ENCODE measurements around the gene ZNF670.
"Not testable (repeated sequence)": the region's sequence is repeated elsewhere in the genome, so short reads cannot be mapped to it uniquely, and the experiment has no call there.

The ZNF670 gene

DNA sequence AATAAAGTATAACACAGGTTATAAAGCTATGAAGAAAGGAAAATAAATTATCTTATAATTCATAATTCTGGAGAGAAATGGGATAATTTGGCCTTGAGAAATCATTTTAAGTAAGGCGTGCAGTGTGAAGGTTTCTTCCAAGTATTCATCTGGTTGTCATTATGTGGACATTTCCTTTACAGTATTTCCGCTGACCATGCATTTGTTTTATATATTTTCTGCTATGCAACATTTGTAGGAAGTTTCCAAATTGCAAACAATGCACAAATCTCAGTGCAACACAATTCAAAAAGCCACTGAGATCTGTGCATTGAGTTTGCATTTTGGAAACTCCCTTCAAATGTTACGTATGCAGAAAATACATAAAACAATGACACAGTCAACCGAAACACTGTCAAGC, 17.8 kb downstream of the ZNF670 start:
- TF ChIP-seq, protein P1, sequence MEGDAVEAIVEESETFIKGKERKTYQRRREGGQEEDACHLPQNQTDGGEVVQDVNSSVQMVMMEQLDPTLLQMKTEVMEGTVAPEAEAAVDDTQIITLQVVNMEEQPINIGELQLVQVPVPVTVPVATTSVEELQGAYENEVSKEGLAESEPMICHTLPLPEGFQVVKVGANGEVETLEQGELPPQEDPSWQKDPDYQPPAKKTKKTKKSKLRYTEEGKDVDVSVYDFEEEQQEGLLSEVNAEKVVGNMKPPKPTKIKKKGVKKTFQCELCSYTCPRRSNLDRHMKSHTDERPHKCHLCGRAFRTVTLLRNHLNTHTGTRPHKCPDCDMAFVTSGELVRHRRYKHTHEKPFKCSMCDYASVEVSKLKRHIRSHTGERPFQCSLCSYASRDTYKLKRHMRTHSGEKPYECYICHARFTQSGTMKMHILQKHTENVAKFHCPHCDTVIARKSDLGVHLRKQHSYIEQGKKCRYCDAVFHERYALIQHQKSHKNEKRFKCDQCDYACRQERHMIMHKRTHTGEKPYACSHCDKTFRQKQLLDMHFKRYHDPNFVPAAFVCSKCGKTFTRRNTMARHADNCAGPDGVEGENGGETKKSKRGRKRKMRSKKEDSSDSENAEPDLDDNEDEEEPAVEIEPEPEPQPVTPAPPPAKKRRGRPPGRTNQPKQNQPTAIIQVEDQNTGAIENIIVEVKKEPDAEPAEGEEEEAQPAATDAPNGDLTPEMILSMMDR (IDR thresholded peaks at IDR 0.05) = no peak
- no peak for TF ChIP-seq ZFX (IDR thresholded peaks at IDR 0.05; ENCODE audit: borderline replicate concordance)

DNA sequence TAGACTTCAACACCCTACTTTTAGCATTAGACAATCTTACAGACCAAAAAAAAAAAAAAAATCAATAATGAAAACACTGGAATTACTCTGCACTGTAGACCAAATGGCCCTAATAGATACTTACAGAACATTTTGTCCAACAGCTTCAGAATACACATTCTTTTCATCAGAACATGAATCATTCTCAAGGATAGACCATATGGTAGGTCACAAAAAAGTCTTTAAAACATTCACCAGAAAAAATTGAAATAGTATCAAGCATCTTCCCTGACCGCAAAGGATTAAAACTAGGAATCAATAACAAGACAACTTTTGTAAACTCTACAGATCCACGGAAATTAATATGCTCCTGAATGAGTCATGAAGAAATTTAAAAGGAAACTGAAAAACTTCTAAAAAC, 22.5 kb downstream of the ZNF670 start:
- no peak overlapping the region for H3K27ac ChIP-seq
- TF ChIP-seq, protein P1 (IDR thresholded peaks at IDR 0.05) = no peak
- no peak for TF ChIP-seq ZFX (IDR thresholded peaks at IDR 0.05; ENCODE audit: borderline replicate concordance)

More for the DNA sequence above, 17.8 kb downstream of the ZNF670 start:
- no peak overlapping the region for H3K27ac ChIP-seq

DNA sequence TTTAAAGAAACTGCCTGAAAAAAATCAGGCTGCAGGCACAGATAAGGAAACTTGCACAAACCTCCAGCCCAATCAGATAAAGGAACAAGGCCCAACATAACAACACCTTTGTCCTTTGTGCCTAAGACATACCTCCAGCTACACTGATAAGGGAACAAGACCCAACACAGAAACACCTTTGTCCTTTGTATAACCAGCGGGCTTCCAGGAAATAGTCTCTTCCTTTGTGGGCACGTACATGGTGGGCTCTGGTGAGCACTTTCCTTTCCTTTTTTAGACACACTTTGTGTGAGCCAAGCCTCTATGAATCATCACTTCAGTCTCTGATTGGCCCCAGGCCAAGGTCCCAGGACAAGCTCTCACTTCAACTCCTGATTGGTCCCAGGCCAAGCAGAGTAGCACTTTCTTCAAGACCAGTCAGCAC, 23.6 kb downstream of the ZNF670 start:
- H3K27ac ChIP-seq = no peak overlapping the region
- no peak for TF ChIP-seq ZFX (IDR thresholded peaks at IDR 0.05; ENCODE audit: borderline replicate concordance)
- TF ChIP-seq, protein P1 (IDR thresholded peaks at IDR 0.05) = no peak

DNA sequence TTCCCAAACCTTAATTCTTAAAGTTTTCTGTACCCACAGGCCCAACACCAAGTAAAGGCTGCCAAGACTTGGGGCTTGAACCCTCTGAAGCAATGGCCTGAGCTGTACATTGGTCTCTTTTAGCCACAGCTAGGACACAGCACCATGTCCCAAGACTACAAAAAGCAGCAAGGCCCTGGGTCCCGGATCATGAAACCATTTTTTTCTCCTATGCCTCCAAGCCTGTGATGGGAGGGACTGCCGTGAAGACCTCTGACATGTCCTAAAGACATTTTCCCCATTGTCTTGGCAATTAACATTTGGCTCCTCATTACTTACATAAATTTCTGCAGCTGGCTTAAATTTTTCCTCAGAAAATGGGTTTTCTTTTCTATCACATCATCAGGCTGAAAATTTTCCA, 30.9 kb downstream of the ZNF670 start:
- no peak overlapping the region for H3K27ac ChIP-seq
- TF ChIP-seq ZFX (IDR thresholded peaks at IDR 0.05; ENCODE audit: borderline replicate concordance) = no peak
- TF ChIP-seq, protein P1 (IDR thresholded peaks at IDR 0.05) = no peak

DNA sequence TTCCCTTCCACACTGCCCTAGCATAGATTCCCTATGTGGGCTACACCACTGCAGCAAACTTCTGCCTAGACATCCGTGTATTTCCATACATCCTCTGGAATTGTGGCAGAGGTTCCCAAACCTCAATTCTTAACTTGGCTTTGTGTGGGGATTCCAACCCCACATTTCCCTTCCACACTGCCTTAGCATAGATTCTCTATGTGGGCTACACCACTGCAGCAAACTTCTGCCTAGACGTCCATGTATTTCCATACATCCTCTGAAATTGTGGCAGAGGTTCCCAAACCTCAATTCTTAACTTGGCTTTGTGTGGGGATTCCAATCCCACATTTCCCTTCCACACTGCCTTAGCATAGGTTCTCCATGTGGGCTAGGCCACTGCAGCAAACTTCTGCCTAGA, 31.4 kb downstream of the ZNF670 start:
- TF ChIP-seq, protein P1 (IDR thresholded peaks at IDR 0.05) = no peak
- no peak for TF ChIP-seq ZFX (IDR thresholded peaks at IDR 0.05; ENCODE audit: borderline replicate concordance)
- H3K27ac ChIP-seq = no peak overlapping the region

DNA sequence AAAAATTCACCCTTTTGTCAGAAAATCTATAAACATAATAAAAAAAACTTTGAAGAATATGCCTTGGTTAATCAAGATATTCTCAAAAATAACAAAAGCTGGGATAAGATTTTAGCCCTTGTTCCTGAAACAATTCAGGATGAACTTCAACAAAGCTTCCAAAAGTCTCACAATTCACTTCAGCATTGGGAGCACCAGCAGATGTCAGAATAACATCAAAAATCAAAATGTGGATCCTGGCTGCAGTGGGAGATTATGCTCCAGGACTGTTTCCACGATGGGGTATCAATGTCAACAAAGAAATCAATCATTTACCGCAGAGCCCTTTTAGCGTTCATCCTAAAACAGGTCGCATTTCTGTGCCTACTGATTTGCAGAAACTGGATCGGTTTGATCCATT, 35.2 kb downstream of the ZNF670 start:
- TF ChIP-seq, protein P1 (IDR thresholded peaks at IDR 0.05) = no peak
- no peak for TF ChIP-seq ZFX (IDR thresholded peaks at IDR 0.05; ENCODE audit: borderline replicate concordance)
- no peak overlapping the region for H3K27ac ChIP-seq

DNA sequence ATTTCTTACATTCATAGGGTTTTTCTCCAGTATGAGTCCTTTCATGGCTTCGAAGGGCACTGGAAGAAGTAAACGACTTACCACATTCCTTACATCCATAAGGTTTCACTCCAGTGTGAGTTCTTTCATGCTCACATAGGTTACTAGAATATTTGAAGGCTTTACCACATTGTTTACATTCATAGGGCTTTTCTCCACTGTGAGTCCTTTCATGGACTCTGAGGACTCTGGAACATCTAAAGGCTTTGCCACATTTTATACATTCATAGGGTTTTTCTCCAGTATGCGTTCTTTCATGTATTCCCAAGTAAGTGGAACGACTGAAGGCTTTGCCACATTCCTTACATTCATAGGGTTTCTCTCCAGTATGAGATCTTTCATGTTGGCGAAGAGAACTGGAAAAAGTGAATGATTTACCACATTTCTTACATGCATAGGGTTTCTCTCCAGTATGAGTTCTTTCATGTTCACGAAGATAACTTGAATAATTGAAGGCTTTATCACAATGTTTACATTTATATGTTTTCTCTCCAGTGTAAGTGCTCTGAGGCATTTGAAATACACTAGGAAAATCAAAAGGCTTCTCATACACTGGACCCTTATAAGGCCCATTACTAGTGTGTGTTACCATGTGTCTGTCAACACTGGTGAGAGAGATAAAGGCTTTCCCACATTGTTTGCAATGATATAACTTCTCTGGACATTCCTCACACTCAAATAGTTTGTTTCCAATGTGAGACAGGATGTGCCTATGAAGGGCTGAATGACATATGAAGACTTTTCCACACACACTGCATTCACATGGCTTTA, 40.9 kb downstream of the ZNF670 start:
- H3K27ac ChIP-seq = no peak overlapping the region
- TF ChIP-seq, protein P1 (IDR thresholded peaks at IDR 0.05) = no peak
- TF ChIP-seq ZFX (IDR thresholded peaks at IDR 0.05; ENCODE audit: borderline replicate concordance) = no peak

DNA sequence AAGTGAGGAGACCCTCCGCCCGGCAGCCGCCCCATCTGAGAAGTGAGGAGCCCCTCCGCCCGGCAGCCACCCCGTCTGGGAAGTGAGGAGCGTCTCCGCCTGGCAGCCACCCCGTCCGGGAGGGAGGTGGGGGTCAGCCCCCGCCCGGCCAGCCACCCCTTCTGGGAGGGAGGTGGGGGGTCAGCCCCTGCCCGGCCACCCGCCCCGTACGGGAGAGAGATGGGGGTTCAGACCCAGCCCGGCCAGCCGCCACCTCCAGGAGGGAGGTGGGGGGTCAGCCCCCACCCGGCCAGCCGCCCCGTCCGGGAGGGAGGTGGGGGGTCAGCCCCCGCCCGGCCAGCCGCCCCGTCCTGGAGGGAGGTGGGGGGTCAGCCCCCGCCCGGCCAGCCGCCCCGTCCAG, 46.3 kb downstream of the ZNF670 start:
- not testable (repeated sequence) for H3K27ac ChIP-seq
